C4-2B (cell line): ENCODE measurements around the gene MALRD1.

Experiments
- CTCF ChIP-seq: fragments of 450-650 bp; conservative IDR thresholded peaks from 2 replicates; pipeline ENCODE4 v1.5.1; 2017; ENCODE audit warnings: mild to moderate bottlenecking
- ZFX ChIP-seq: fragments of 450-650 bp; IDR thresholded peaks from 2 replicates; pipeline ENCODE4 v1.6.1; 2017

GRCh38 chr10:19577807-19578206, 529.2 kb downstream of the MALRD1 start:
- TF ChIP-seq CTCF, result no peak
- TF ChIP-seq ZFX, result no peak
